ENCODE results near the gene FBXO28.

DNA sequence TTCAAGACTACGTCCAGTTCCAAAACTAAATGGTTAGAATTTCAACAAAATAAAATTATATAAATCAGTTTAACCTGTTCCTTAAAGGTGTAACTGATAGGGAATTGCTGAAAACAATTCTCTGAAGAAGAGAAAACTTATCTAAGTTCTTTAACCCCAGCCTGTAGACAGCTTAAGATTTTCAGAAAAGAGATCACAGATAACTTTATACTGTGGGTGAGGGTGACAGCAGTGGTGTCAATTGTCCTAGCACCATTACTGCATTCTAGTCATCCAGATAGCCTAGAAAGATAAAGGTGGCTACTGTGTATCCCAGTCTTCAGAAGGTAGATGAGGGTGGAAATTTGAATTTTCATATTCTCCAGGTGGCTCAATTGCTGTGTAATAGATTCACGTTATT lies 49.4 kb downstream of the FBXO28 start:
- TF ChIP-seq POLR2A (IDR thresholded peaks at IDR 0.05) (no peak), CTCF (IDR thresholded peaks at IDR 0.05) (no peak)
